Ovary (tissue), 3 donors: Measurements from ENCODE around the gene SYNJ1.

Experiments used
- EP300 ChIP-seq: sonication (generic); formaldehyde crosslinking; IDR thresholded peaks from one replicate; pipeline ENCODE4 v1.6.1; 2017; ENCODE audit warnings: antibody characterized with exemption
- TF ChIP-seq, protein P1 (sequence below), 3 donors: fragments of 450-650 bp in 2 of 3; fragments of 200-600 bp in 1 of 3; IDR thresholded peaks; one replicate each; pipeline versions ENCODE4 v1.5.1 to v1.8.0; 2016 to 2022; ENCODE audit warnings: antibody characterized with exemption in 3 of 3, mild to moderate bottlenecking in 1 of 3
- donor health status: DM: no; HTN: no; CAD: no.

DNA sequence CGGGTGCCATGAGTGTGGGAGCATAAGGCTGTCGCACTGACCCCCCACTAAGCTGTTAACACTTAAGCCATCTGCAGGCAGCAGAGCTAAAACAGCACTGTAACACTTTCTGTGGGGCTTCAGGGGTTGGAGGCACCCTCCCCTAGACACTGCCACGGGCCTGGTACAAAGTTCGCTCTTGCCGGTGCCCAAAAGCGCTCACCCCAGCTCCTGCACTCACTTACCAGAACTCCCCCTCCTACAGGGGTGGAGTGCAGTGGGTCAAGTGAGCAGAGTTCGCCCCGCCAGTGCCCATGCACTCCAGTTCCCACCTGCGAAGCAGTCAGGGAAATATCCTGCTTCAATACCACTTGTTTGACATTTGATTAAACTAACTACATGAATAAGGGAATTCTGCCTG, 69.3 kb downstream of the SYNJ1 start:
- TF ChIP-seq, protein P1, sequence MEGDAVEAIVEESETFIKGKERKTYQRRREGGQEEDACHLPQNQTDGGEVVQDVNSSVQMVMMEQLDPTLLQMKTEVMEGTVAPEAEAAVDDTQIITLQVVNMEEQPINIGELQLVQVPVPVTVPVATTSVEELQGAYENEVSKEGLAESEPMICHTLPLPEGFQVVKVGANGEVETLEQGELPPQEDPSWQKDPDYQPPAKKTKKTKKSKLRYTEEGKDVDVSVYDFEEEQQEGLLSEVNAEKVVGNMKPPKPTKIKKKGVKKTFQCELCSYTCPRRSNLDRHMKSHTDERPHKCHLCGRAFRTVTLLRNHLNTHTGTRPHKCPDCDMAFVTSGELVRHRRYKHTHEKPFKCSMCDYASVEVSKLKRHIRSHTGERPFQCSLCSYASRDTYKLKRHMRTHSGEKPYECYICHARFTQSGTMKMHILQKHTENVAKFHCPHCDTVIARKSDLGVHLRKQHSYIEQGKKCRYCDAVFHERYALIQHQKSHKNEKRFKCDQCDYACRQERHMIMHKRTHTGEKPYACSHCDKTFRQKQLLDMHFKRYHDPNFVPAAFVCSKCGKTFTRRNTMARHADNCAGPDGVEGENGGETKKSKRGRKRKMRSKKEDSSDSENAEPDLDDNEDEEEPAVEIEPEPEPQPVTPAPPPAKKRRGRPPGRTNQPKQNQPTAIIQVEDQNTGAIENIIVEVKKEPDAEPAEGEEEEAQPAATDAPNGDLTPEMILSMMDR (IDR thresholded peaks at IDR 0.05): no peak
- no peak for TF ChIP-seq EP300
